Adipocyte (in vitro differentiated cells): ENCODE data around the gene CBFA2T3.

Source experiments
- DNase-seq: peaks from one replicate; pipeline ENCODE4 v3.0.0-alpha.2; 2015; ENCODE audit warnings: low read depth
- H3K27me3 ChIP-seq: replicated peaks from 2 replicates; pipeline ENCODE4 v1.7.0; 2013; ENCODE audit warnings: mild to moderate bottlenecking, low read length, moderate library complexity; ENCODE audit not compliant: control insufficient read depth, insufficient read depth
- H3K36me3 ChIP-seq: 2 replicates; pipeline ENCODE4 v1.7.0; 2013; ENCODE audit warnings: low read length, mild to moderate bottlenecking, moderate library complexity; ENCODE audit not compliant: control insufficient read depth, insufficient read depth, severe bottlenecking
- H3K4me1 ChIP-seq: 2 replicates; pipeline ENCODE4 v1.7.0; 2013; ENCODE audit warnings: mild to moderate bottlenecking, low read length, moderate library complexity; ENCODE audit not compliant: control insufficient read depth, insufficient read depth
- H3K4me3 ChIP-seq: 2 replicates; pipeline ENCODE4 v1.7.0; 2013; ENCODE audit warnings: mild to moderate bottlenecking, low read length, moderate library complexity
- H3K9ac ChIP-seq: 2 replicates; pipeline ENCODE4 v1.7.0; 2013; ENCODE audit warnings: mild to moderate bottlenecking, low read length, moderate library complexity
- H3K9me3 ChIP-seq: 2 replicates; pipeline ENCODE4 v1.7.0; 2013; ENCODE audit warnings: mild to moderate bottlenecking, low read length, moderate library complexity; ENCODE audit not compliant: control insufficient read depth

Gene CBFA2T3

DNA sequence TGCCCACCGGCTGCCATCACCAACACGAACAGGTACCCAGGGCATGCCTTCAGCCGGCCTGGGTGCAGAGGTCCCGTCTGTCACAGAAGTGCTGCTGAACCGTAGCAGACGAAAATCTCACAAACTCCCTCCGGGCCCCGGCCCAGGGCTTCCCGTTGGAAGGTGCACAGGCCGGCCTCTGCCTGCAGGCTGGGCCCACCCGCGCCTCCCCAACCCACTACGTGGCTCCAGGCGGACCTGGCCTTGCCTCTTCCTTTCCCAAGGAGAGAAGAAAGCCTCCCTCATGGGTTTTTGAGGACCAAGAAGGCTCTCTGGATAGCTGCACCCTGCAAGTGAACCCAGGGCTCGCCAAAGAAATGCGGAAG lies 65.1 kb downstream of the CBFA2T3 start:
- DNase-seq: no peak
- Histone ChIP-seq H3K4me3 (no peak overlapping the region), H3K27me3 (peaks cover 44% of the 10 kb centered on the region), H3K4me1 (peaks cover 7% of the 10 kb centered on the region), H3K36me3 (no peaks in the 10 kb centered on the region), H3K9ac (no peak overlapping the region), H3K9me3 (peaks cover 4% of the 10 kb centered on the region)

DNA sequence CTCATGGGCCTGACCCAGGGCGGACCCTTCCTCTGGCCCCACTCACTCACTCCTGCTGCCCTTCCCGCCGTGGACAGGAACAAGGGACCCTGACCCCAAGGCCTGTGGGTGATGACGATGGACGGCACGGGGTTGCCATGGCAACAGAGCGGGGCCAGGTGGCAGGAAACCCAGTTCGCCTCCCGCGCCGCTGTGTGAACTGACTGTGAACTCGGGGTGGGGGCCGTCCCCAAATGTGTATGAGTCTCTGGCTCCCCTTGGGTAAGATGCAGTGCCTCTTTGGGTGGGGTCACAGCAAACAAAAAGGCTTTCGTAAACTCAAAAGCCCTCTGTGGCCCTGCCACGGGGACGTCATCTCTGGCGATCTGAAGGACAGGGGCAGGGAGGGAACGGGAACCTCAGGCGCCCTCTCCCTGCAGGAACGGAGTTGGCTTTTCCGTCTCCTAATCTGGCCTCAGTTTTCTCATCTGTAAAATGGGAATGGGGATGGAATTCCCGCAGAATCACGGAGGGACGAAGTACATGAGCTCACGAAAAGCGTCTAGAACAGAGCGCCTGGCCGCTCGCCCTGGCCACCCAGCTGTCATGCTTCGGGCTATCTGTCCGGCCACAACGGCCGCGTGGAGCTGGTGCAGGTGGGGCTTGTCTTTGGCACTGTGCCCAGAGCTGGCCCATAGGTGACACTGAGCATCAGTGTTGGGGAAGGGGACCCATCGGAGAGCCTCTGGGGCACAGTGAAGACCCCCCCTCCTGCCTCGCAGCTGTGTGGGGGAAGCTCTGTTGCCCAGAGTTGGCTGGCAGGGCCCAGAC lies 65.7 kb downstream of the CBFA2T3 start:
- Histone ChIP-seq H3K27me3 (peaks cover 44% of the 10 kb centered on the region), H3K4me3 (no peak overlapping the region), H3K9me3 (peaks cover 4% of the 10 kb centered on the region), H3K36me3 (no peaks in the 10 kb centered on the region), H3K4me1 (peaks cover 7% of the 10 kb centered on the region), H3K9ac (no peak overlapping the region)
- no peak for DNase-seq

- Histone ChIP-seq H3K27me3 (peaks cover 38% of the 10 kb centered on the region), H3K36me3 (no peaks in the 10 kb centered on the region), H3K4me1 (peaks cover 7% of the 10 kb centered on the region), H3K4me3 (no peak overlapping the region), H3K9me3 (peaks cover 4% of the 10 kb centered on the region), H3K9ac (no peak overlapping the region)
- no peak for DNase-seq
Observed at GRCh38 chr16:88910284-88911135, 66.5 kb downstream of the CBFA2T3 start.

DNA sequence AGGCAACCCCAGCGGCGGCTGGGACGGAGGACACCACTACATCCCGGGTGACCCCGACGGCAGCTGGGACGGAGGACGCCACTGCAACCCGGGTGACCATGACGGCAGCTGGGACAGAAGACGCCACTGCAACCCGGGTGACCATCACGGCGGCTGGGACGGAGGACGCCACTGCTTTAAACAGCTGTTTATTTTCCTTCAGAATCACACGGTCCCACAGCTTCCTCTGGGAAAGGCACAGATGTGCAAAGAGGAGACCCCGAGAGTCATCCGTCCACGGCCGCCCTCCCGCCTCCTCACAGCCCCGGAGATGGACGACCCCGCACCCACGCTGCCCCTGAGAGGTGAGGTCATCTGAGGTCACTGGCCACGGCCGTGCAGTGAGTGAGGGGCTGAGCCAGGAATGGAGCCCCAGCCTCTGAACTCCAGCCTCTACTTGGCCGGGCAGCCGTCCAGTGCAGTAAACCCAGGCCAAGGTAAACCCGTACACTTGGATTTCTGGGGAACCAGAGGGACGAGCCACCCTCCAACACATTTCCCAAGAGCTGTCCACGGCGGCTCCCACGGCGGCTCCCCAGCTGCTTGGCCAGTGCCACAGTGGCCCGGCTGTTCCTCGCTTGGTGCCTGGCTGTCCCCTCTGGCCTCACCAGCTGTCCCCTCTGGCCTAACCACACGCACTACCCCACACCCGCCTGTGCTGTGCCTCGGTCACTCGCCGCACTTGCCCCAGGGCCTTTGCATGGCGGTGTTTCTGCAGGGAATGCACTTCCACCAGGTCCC lies 67.4 kb downstream of the CBFA2T3 start:
- Histone ChIP-seq H3K4me3 (no peak overlapping the region), H3K36me3 (no peaks in the 10 kb centered on the region), H3K4me1 (peaks cover 6% of the 10 kb centered on the region), H3K27me3 (peaks cover 38% of the 10 kb centered on the region), H3K9me3 (peaks cover 4% of the 10 kb centered on the region), H3K9ac (no peak overlapping the region)
- DNase-seq: no peak

DNA sequence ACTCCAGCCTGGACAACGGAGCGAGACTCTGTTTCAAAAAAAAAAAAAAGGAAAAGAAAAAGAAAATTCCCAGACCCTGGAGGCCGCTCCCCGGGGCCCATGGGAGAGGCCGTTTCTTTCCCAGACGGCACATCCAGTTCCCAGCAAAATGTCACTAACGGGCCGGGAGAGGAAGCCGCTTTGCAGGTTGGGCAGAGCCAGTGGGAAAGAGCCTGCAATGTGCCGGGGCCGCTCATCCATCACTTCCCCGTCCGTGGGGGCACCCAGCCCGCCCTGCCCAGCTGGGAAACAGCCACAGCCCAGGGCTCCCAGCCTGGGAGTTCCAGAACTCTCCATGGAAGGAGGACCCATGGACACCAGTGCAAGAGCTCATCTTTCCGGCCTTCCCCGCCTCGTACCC lies 68.7 kb downstream of the CBFA2T3 start:
- no peak overlapping the region for H3K4me3 ChIP-seq
- no peaks in the 10 kb centered on the region for H3K36me3 ChIP-seq
- no peak for DNase-seq
- peaks cover 3% of the 10 kb centered on the region for H3K9me3 ChIP-seq
- H3K9ac ChIP-seq: no peak overlapping the region
- no peaks in the 10 kb centered on the region for H3K4me1 ChIP-seq
- peaks cover 34% of the 10 kb centered on the region for H3K27me3 ChIP-seq

DNA sequence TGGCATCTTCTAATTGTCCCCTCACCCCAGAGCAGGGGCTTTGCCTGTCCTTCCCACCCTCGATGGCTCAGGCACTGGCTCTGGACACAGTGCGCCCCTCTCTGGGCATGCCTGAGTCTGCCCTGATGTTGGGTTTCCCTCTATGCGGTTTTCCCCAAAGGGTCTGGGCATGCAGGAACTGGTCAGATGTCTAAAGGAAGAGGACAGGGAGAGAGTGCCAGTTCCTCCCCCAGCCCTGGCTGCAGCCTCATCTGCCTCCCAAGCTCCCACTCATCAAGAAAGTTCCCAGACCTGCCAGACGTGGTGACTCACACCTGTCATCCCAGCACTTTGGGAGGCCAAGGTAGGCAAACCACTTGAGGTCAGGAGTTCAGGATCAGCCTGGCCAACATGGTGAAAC lies 69.2 kb downstream of the CBFA2T3 start:
- Histone ChIP-seq H3K27me3 (peaks cover 31% of the 10 kb centered on the region), H3K36me3 (no peaks in the 10 kb centered on the region), H3K4me3 (no peak overlapping the region), H3K9me3 (no peaks in the 10 kb centered on the region), H3K4me1 (no peaks in the 10 kb centered on the region), H3K9ac (no peak overlapping the region)
- DNase-seq: no peak

- no peak for DNase-seq
- no peaks in the 10 kb centered on the region for H3K9me3 ChIP-seq
- H3K4me1 ChIP-seq: no peaks in the 10 kb centered on the region
- no peaks in the 10 kb centered on the region for H3K36me3 ChIP-seq
- H3K9ac ChIP-seq: no peak overlapping the region
- no peak overlapping the region for H3K4me3 ChIP-seq
- peaks cover 27% of the 10 kb centered on the region for H3K27me3 ChIP-seq
Observed at GRCh38 chr16:88906535-88907105, 70.4 kb downstream of the CBFA2T3 start.

- no peak overlapping the region for H3K9ac ChIP-seq
- H3K36me3 ChIP-seq: no peaks in the 10 kb centered on the region
Observed at GRCh38 chr16:88906020-88906419, 71.0 kb downstream of the CBFA2T3 start.

GRCh38 chr16:88905563-88905962 lies 71.4 kb downstream of the CBFA2T3 start:
- Histone ChIP-seq H3K9me3 (no peaks in the 10 kb centered on the region), H3K27me3 (peaks cover 22% of the 10 kb centered on the region), H3K4me3 (no peak overlapping the region), H3K9ac (no peak overlapping the region), H3K36me3 (no peaks in the 10 kb centered on the region), H3K4me1 (no peaks in the 10 kb centered on the region)
- no peak for DNase-seq

More at GRCh38 chr16:88906020-88906419, 71.0 kb downstream of the CBFA2T3 start:
- no peaks in the 10 kb centered on the region for H3K9me3 ChIP-seq
- H3K27me3 ChIP-seq: peaks cover 24% of the 10 kb centered on the region
- H3K4me1 ChIP-seq: no peaks in the 10 kb centered on the region
- no peak for DNase-seq
- no peak overlapping the region for H3K4me3 ChIP-seq

DNA sequence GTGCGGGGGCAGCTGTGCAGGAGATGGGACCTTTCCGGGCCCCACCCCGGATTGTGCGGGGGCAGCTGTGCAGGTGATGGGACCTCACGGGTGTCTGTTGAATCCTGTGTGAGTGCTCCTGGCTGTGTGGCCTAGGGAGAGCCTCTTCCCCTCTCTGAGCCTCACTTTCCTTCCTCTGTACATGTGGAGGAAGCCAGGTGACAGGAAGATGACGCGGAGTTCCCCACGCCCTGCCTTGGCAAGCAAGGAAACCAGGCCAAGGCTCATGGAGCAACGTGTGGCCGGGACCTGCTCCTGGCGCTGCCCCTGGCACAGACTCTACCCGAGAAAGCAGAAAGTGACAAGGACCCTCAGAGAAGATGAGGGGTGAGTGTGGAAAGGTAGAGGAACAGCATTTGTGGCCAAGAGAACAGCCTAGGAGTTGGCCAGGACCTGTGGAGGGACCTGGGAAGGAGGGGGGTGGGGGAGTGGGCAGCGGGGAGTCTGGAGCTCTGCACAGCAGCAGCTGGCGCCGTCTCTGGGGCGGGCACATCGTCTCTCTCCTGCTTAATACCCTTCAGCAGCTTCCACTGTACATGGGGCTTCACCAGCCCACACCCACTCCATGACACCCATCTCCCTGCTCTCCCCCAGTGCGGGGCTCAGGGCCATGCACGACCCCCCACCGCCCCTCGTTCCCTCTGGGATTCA lies 72.2 kb downstream of the CBFA2T3 start:
- H3K9me3 ChIP-seq: no peaks in the 10 kb centered on the region
- no peaks in the 10 kb centered on the region for H3K4me1 ChIP-seq
- peaks cover 18% of the 10 kb centered on the region for H3K27me3 ChIP-seq
- H3K4me3 ChIP-seq: no peak overlapping the region
- H3K9ac ChIP-seq: no peak overlapping the region
- no peaks in the 10 kb centered on the region for H3K36me3 ChIP-seq
- no peak for DNase-seq
